ENCODE measurements around the gene OSBPL7. TPM values are rescaled to one million over a fixed set of nuclear protein-coding genes. Genes with fewer than 3 reads are reported as not detected.

Gene OSBPL7
- polyA plus RNA-seq, 3 donors = 1.6 to 17.3 (median 1.6) TPM

- 100% methylated on average over 2 of the region's 4 CpGs for WGBS (ENCODE audit: insufficient coverage)
- Histone ChIP-seq H3K27ac (ENCODE audit: low read depth in 1 of 2, low read length in 2 of 2) (no peak overlapping the region), H3K79me2 (ENCODE audit: insufficient read depth, low read length) (no peaks in the 10 kb centered on the region), H3K4me1 (ENCODE audit: control insufficient read depth in 1 of 2, insufficient read depth in 2 of 2, low read length in 2 of 2) (no peaks in the 10 kb centered on the region), H3K9me3 (replicated peaks in 1 of 2; ENCODE audit: control insufficient read depth in 1 of 2, insufficient read depth in 1 of 2, low read length in 2 of 2) (no peaks in the 10 kb centered on the region), H2AFZ (ENCODE audit: insufficient read depth, low read depth, low read length, poor library complexity, severe bottlenecking) (no peak overlapping the region), H3K27me3 (ENCODE audit: control insufficient read depth in 2 of 2, insufficient read depth in 2 of 2, low read length in 2 of 2) (no peaks in the 10 kb centered on the region), H3K9ac (ENCODE audit: insufficient read depth, low read length, poor library complexity, severe bottlenecking) (no peak overlapping the region), H3K36me3 (replicated peaks in 1 of 2; ENCODE audit: control insufficient read depth in 1 of 2, insufficient read depth in 2 of 2, low read length in 2 of 2) (no peaks in the 10 kb centered on the region), H4K20me1 (ENCODE audit: insufficient read depth, low read length) (no peaks in the 10 kb centered on the region), H3K4me3 (replicated peaks in 1 of 3; ENCODE audit: low read depth in 2 of 3, low read length in 3 of 3) (no peak overlapping the region), H3K4me2 (replicated peaks; ENCODE audit: extremely low read depth, low read length, poor library complexity, severe bottlenecking) (no peak overlapping the region)
- no peak overlapping the region for H3K4me3 Mint-ChIP-seq
- DNase-seq = no peak
- H3K4me1 Mint-ChIP-seq = no peaks in the 10 kb centered on the region
- H3K36me3 Mint-ChIP-seq = no peaks in the 10 kb centered on the region
- peaks cover 10 to 16% (median 10%) of the 10 kb centered on the region in 3 donors for H3K27me3 Mint-ChIP-seq (ENCODE audit: low read depth in 3 of 3)
- TF ChIP-seq, protein P1, sequence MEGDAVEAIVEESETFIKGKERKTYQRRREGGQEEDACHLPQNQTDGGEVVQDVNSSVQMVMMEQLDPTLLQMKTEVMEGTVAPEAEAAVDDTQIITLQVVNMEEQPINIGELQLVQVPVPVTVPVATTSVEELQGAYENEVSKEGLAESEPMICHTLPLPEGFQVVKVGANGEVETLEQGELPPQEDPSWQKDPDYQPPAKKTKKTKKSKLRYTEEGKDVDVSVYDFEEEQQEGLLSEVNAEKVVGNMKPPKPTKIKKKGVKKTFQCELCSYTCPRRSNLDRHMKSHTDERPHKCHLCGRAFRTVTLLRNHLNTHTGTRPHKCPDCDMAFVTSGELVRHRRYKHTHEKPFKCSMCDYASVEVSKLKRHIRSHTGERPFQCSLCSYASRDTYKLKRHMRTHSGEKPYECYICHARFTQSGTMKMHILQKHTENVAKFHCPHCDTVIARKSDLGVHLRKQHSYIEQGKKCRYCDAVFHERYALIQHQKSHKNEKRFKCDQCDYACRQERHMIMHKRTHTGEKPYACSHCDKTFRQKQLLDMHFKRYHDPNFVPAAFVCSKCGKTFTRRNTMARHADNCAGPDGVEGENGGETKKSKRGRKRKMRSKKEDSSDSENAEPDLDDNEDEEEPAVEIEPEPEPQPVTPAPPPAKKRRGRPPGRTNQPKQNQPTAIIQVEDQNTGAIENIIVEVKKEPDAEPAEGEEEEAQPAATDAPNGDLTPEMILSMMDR (IDR thresholded peaks at IDR 0.05) = no peak
- no peak overlapping the region for H3K27ac Mint-ChIP-seq
- intact Hi-C loops (cut with micrococcal nuclease) = no loop called here
- H3K9me3 Mint-ChIP-seq = peaks cover 0 to 2% (median 0%) of the 10 kb centered on the region in 7 donors
Observed at GRCh38 chr17:47801176-47801765, 20.3 kb downstream of the OSBPL7 start.

DNA sequence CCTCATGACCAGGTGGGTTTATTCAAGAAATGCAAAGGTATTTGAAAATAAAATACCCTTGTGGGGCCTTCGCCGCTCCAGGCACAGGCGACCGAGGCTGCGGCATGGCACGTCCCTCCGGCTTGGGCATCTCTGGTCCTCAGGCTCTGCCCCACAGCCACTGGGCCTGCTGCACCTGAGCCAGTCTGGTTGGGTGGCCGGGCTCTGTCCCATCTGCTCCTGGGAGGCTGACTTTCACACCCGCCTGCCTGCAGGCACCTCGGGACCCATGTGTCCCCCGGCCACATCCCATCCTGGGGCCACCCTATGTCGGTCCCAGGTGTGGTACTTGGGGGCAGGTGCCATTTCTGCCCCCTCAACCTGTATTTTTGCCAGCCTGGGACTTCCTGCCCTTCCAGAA, 20.9 kb downstream of the OSBPL7 start:
- Mint-ChIP-seq H3K9me3 (peaks cover 0 to 2% (median 0%) of the 10 kb centered on the region in 7 donors), H3K4me1 (no peaks in the 10 kb centered on the region), H3K27ac (no peak overlapping the region), H3K36me3 (no peaks in the 10 kb centered on the region), H3K4me3 (no peak overlapping the region), H3K27me3 (ENCODE audit: low read depth in 3 of 3) (peaks cover 11 to 19% (median 13%) of the 10 kb centered on the region in 3 donors)
- Histone ChIP-seq H3K27me3 (ENCODE audit: control insufficient read depth in 2 of 2, insufficient read depth in 2 of 2, low read length in 2 of 2) (no peaks in the 10 kb centered on the region), H3K4me1 (ENCODE audit: control insufficient read depth in 1 of 2, insufficient read depth in 2 of 2, low read length in 2 of 2) (no peaks in the 10 kb centered on the region), H4K20me1 (ENCODE audit: insufficient read depth, low read length) (no peaks in the 10 kb centered on the region), H3K4me2 (replicated peaks; ENCODE audit: extremely low read depth, low read length, poor library complexity, severe bottlenecking) (no peak overlapping the region), H3K9ac (ENCODE audit: insufficient read depth, low read length, poor library complexity, severe bottlenecking) (no peak overlapping the region), H2AFZ (ENCODE audit: insufficient read depth, low read depth, low read length, poor library complexity, severe bottlenecking) (no peak overlapping the region), H3K9me3 (replicated peaks in 1 of 2; ENCODE audit: control insufficient read depth in 1 of 2, insufficient read depth in 1 of 2, low read length in 2 of 2) (no peaks in the 10 kb centered on the region), H3K27ac (ENCODE audit: low read depth in 1 of 2, low read length in 2 of 2) (no peak overlapping the region), H3K4me3 (replicated peaks in 1 of 3; ENCODE audit: low read depth in 2 of 3, low read length in 3 of 3) (no peak overlapping the region), H3K36me3 (replicated peaks in 1 of 2; ENCODE audit: control insufficient read depth in 1 of 2, insufficient read depth in 2 of 2, low read length in 2 of 2) (no peaks in the 10 kb centered on the region), H3K79me2 (ENCODE audit: insufficient read depth, low read length) (no peaks in the 10 kb centered on the region)
- TF ChIP-seq, protein P1 (IDR thresholded peaks at IDR 0.05) = no peak
- intact Hi-C loops (cut with micrococcal nuclease) = no loop called here
- peak in 1 of 3 donors; percentile 2 for DNase-seq
- WGBS (ENCODE audit: insufficient coverage) = 93% methylated on average over 12 of the region's 12 CpGs
